Osteocyte (in vitro differentiated cells): ENCODE data around the gene SCLY. TPM values are rescaled to one million over a fixed set of nuclear protein-coding genes. Genes with fewer than 3 reads are reported as not detected.
A peak's percentile ranks its signal among the peaks of the same experiment; 100 is the strongest.
"Not testable (repeated sequence)": the region's sequence is repeated elsewhere in the genome, so short reads cannot be mapped to it uniquely, and the experiment has no call there.

Experiments used
- DNase-seq: peaks from one replicate; pipeline ENCODE4 v3.0.0; 2021; ENCODE audit warnings: mixed read lengths; ENCODE audit not compliant: unreplicated experiment; ENCODE audit errors: extremely low spot score
- H3K27ac Mint-ChIP-seq: one replicate; pipeline ENCODE4 v1.8.0; 2021; ENCODE audit warnings: mild to moderate bottlenecking, mixed read lengths; ENCODE audit not compliant: unreplicated experiment
- H3K27me3 Mint-ChIP-seq: one replicate; pipeline ENCODE4 v1.8.0; 2021; ENCODE audit warnings: mixed read lengths; ENCODE audit not compliant: unreplicated experiment
- H3K36me3 Mint-ChIP-seq: one replicate; pipeline ENCODE4 v1.8.0; 2021; ENCODE audit warnings: mixed read lengths; ENCODE audit not compliant: unreplicated experiment
- H3K4me1 Mint-ChIP-seq: one replicate; pipeline ENCODE4 v1.8.0; 2021; ENCODE audit warnings: mixed read lengths; ENCODE audit not compliant: unreplicated experiment
- H3K4me3 Mint-ChIP-seq: one replicate; pipeline ENCODE4 v1.8.0; 2021; ENCODE audit warnings: mild to moderate bottlenecking, moderate library complexity, mixed read lengths; ENCODE audit not compliant: unreplicated experiment
- H3K9me3 Mint-ChIP-seq: one replicate; pipeline ENCODE4 v1.8.0; 2021; ENCODE audit warnings: mixed read lengths; ENCODE audit not compliant: unreplicated experiment
- total RNA-seq: library from RNA; stranded (reverse); gene quantifications from 2 replicates; pipeline ENCODE4 v1.2.1, GENCODE V29; 2021
- TF ChIP-seq, protein P1 (sequence below): fragments of 200-600 bp; sonication (generic); IDR thresholded peaks from 2 replicates; pipeline ENCODE4 v1.5.0; 2021; ENCODE audit warnings: antibody characterized with exemption, mild to moderate bottlenecking, moderate library complexity

The SCLY gene
- total RNA-seq, 1 donor from 2014 or later: 22.1 TPM

DNA sequence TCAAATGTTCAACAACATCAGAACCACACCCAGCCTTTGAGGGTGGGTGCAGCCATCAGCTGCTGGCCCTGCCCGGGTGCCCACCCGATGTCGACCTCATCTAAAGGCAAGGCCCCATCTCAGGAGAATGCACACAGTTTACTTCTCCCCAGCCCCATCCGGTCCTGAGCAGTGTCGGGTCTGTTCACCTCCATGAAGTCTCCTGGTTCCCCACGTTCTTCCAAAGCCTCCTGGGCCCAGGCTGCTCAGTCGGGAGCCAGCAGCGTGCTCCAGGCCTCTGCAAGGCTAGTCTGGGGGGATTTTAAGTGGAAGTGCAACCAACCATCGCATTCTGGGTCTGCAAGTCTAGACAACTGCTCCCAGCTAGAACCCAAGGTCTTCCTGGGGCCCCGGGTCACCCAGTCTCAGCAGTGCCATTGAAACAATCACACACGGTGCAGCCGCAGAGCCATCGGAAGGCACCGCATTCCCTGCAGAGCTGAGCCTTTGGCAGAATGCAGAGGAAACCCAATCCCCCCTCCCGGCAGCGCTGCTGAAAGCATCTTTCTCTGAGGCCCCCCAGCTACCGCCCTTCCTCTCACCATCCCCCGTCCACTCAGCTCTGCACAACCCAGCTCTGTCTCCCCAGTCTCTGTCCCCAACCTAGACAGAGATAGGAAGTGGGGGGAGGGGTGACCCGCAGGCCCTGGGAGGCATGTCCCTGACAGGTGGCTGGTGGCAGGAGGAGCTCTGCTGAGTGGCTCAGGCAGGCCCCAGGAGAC is 47.8 kb downstream of the SCLY start:
- Mint-ChIP-seq H3K4me1 (peaks cover 11% of the 10 kb centered on the region), H3K36me3 (peaks cover 6% of the 10 kb centered on the region), H3K9me3 (peaks cover 16% of the 10 kb centered on the region), H3K27ac (no peak overlapping the region), H3K27me3 (peaks cover 3% of the 10 kb centered on the region), H3K4me3 (no peak overlapping the region)
- DNase-seq: peak; percentile 75
- TF ChIP-seq, protein P1, sequence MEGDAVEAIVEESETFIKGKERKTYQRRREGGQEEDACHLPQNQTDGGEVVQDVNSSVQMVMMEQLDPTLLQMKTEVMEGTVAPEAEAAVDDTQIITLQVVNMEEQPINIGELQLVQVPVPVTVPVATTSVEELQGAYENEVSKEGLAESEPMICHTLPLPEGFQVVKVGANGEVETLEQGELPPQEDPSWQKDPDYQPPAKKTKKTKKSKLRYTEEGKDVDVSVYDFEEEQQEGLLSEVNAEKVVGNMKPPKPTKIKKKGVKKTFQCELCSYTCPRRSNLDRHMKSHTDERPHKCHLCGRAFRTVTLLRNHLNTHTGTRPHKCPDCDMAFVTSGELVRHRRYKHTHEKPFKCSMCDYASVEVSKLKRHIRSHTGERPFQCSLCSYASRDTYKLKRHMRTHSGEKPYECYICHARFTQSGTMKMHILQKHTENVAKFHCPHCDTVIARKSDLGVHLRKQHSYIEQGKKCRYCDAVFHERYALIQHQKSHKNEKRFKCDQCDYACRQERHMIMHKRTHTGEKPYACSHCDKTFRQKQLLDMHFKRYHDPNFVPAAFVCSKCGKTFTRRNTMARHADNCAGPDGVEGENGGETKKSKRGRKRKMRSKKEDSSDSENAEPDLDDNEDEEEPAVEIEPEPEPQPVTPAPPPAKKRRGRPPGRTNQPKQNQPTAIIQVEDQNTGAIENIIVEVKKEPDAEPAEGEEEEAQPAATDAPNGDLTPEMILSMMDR: no peak

DNA sequence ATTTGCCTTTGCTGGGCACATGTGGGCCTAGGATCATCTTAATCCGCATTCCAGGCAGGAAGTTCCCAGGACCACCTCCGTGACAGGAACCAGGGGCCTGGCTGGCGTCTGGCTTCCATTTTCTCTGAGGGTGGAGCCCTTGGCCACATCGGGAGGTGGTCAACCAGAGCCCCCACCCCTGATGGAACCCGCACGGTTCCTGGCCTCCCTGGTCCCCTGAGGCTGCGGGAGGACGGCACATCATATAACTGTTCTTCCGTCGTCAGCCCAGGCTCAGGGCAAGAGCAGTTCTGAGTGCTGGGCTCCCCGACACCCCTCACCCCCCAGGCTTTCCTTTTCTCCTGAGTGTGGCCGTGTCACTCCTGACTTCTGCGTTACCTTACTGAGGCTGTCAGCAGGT is 52.8 kb downstream of the SCLY start:
- no peak for DNase-seq
- TF ChIP-seq, protein P1: no peak
- Mint-ChIP-seq H3K9me3 (peaks cover 16% of the 10 kb centered on the region), H3K36me3 (peaks cover 6% of the 10 kb centered on the region), H3K27ac (no peak overlapping the region), H3K4me1 (peaks cover 7% of the 10 kb centered on the region), H3K4me3 (no peak overlapping the region), H3K27me3 (peaks cover 7% of the 10 kb centered on the region)

DNA sequence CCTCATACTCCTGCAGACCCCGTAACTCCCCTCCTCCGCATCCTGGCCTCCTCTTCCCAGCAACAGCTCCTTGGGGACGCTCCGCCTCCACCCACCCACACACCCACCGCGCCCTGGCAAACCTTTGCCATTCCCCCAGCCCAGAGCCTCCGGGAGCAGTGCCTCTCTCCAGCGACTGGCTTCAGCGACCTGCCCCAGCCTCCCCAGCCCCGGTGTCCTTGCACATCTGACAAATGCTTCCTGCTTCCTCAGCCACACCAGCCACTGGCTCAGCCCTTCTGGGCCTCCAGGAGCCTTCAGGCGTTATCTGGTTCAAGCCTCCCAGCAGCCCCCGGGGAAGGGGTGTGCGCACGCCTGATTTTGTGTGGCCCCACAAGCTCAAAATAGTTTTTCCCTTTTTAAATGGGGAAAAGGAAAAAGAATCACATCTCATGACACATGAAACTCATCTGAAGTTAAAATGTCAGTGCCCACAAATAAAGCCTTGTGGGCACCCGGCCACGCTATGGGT is 53.6 kb downstream of the SCLY start:
- Mint-ChIP-seq H3K27ac (no peak overlapping the region), H3K4me1 (no peaks in the 10 kb centered on the region), H3K27me3 (peaks cover 7% of the 10 kb centered on the region), H3K9me3 (peaks cover 16% of the 10 kb centered on the region), H3K36me3 (peaks cover 6% of the 10 kb centered on the region), H3K4me3 (no peak overlapping the region)
- TF ChIP-seq, protein P1: no peak
- DNase-seq: no peak

DNA sequence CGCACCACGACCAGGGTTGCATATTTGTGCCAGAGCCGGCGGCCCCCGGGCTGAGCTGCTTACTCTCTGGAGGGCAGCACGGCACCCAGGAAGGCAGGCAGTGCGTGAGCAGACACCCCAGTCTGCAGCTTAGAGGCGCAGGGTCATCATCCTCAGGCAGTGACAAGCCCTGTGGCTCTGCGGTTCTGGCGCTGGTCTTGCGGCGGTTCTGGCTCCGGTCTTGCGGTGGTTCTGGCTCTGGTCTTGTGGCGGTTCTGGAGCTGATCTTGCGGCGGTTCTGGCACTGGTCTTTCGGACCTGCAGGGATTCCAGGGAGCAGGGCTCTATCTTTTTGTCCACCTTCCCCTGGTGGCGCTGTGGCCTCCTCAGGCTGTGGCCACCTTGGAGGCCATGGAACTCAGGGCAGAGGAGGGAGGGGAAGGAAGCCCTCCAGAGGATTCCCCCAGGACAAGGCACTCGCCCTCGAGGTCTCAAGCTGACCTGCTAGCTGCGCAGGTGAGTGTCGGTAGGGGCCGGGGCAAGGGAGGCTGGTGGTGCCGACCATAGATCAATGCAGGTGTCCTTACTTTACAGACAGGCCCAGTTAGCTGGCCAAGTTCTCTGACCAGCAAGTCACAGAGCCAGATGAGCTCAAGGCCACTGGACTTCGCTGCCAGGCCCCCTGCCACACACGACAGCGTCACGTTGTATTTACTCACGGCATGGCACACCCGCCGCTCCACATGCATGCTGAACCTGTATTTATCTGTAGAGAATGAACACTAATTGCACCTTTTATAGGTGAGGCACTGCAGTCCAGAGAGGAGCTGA is 54.3 kb downstream of the SCLY start:
- Mint-ChIP-seq H3K9me3 (peaks cover 16% of the 10 kb centered on the region), H3K36me3 (peaks cover 6% of the 10 kb centered on the region)
- no peak for DNase-seq

DNA sequence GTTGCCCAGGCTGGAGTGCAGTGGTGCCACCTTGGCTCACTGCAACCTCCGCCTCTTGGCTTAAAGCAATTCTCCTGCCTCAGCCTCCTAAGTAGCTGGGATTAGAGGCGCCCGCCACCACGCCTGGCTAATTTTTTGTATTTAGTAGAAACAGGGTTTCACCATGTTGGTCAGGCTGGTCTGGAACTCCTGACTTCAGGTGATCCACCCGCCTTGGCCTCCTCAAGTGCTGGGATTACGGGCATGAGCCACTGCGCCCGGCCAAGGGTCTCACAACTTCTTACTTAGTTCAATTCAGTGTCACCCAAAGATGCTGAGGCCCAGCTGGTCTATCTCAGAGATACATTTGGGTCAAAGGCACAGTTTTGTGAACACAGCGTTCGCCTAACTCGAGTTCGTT is 54.9 kb downstream of the SCLY start:
- DNase-seq, H3K4me3 Mint-ChIP-seq, H3K27me3 Mint-ChIP-seq, H3K27ac Mint-ChIP-seq, H3K4me1 Mint-ChIP-seq, H3K36me3 Mint-ChIP-seq: not testable (repeated sequence)
- peaks cover 16% of the 10 kb centered on the region for H3K9me3 Mint-ChIP-seq

More for the DNA sequence above, 54.3 kb downstream of the SCLY start:
- Mint-ChIP-seq H3K27ac (no peak overlapping the region), H3K27me3 (peaks cover 9% of the 10 kb centered on the region), H3K4me1 (no peaks in the 10 kb centered on the region), H3K4me3 (no peak overlapping the region)
- TF ChIP-seq, protein P1: no peak
